SK-N-MC (cell line): ENCODE measurements around the gene PTPRR.

Experiments used
- EZH2 ChIP-seq: fragments of 200-600 bp; sonication (generic); IDR thresholded peaks from one replicate; pipeline ENCODE4 v1.6.1; 2017; ENCODE audit warnings: antibody characterized with exemption
- FOXP2 ChIP-seq: optimal IDR thresholded peaks from 2 replicates; pipeline ENCODE3; 2011; ENCODE audit warnings: mild to moderate bottlenecking, moderate library complexity; ENCODE audit not compliant: insufficient read depth; ENCODE audit errors: extremely low read length, control extremely low read depth
- POLR2AphosphoS5 ChIP-seq: IDR thresholded peaks from 2 replicates; pipeline ENCODE4 v1.6.1; 2012; ENCODE audit warnings: mild to moderate bottlenecking, low read depth, low read length, borderline replicate concordance

- TF ChIP-seq EZH2 (no peak), POLR2AphosphoS5 (no peak), FOXP2 (no peak)
These were observed 227.8 kb downstream of the PTPRR start for GRCh38 chr12:70692681-70693288.
